GM18873 (cell line): Measurements from ENCODE around the gene DYNC2H1.
"Not testable (repeated sequence)": the region's sequence is repeated elsewhere in the genome, so short reads cannot be mapped to it uniquely, and the experiment has no call there.

ENCODE experiments used
- ATAC-seq: cut with Tn5 transposase; IDR thresholded peaks from one replicate; pipeline ENCODE4 v1.9.1; 2021; ENCODE audit warnings: mild to moderate bottlenecking, moderate library complexity, moderate number of reproducible peaks; ENCODE audit not compliant: unreplicated experiment, low FRiP score

Gene DYNC2H1

GRCh38 chr11:103125462-103125861 lies 16.2 kb downstream of the DYNC2H1 start:
- ATAC-seq, result no peak

DNA sequence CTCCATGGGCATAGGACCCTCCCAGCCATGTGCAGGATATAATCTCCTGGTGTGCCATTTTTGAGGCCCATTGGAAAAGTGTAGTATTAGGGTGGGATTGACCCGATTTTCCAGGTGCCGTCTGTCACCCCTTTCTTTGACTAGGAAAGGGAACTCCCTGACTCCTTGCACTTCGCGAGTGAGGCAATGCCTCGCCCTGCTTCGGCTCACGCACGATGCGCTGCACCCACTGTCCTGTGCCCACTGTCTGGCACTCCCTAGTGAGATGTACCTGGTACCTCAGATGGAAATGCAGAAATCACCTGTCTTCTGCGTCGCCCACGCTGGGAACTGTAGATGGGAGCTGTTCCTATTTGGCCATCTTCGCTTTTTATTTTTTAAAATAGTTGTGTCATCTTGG lies 32.8 kb downstream of the DYNC2H1 start:
- ATAC-seq, result not testable (repeated sequence)

DNA sequence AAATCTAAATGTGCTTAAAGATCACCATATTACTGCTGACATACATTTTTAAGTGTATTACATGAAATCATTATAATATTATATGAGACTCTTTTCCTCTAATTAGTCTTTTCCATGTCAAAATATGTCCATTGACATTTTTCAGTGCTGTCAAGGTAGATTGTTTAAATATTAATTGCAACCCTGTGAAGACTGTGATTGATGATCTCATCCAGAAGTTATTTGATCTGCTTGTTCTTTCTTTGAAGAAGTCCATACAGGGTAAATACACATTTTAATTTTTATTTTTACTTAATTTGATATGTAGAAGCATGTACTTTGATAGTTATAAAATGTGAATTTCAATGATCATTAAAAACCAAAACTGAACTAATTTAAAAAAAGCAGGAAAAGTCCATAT lies 38.4 kb downstream of the DYNC2H1 start:
- ATAC-seq, result no peak

GRCh38 chr11:103157542-103157941 lies 48.3 kb downstream of the DYNC2H1 start:
- no peak for ATAC-seq

DNA sequence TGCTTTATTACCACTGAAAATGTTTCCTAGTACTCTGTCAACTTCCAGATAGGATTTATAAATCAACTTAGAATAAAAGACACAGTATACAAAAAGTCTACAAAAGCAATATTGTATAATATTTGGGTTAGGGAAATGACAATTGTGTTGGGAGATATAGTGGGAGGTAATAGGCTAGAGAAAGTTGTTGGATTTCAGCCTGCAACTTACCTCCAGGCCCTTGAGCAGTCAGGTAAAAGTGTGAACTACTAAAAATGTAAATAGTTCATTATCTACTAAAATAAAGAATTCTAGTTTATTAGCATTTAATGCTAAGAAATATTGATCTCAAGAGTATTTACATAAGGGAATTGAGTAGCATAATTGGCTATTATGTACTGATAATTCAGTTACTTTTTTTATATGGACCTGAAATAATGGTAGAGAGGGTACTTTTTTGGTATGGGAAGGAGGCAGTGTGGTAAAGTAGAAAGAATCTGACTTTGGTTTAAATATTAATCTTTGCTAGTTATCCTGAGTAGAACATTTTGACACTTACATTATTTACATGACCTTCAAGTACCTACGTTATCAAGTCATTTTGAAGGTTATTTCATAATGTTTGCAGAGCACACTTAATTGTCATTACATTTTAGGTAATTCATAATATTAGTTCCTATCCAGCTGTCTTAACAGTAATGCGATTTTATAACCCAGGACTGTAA lies 55.0 kb downstream of the DYNC2H1 start:
- no peak for ATAC-seq

DNA sequence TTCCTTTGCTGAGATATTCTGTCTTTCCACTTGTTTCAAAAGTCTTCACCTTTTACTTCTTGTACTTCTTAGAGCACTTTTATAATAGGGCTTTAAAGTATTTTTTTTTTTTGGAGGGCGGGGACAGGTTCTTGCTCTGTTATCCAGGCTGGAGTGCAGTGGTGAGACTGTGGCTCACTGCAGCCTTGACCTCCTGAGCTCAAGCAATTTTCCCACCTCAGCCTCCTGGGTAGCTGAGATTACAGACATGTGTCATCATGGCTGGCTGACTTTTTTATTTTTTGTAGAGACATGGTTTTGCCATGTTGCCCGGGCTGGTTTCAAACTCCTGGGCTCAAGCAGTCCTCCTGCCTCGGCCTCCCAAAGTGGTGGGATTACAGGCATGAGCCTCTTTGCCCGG lies 57.9 kb downstream of the DYNC2H1 start:
- no peak for ATAC-seq

GRCh38 chr11:103170865-103171264 lies 61.6 kb downstream of the DYNC2H1 start:
- ATAC-seq, result no peak

DNA sequence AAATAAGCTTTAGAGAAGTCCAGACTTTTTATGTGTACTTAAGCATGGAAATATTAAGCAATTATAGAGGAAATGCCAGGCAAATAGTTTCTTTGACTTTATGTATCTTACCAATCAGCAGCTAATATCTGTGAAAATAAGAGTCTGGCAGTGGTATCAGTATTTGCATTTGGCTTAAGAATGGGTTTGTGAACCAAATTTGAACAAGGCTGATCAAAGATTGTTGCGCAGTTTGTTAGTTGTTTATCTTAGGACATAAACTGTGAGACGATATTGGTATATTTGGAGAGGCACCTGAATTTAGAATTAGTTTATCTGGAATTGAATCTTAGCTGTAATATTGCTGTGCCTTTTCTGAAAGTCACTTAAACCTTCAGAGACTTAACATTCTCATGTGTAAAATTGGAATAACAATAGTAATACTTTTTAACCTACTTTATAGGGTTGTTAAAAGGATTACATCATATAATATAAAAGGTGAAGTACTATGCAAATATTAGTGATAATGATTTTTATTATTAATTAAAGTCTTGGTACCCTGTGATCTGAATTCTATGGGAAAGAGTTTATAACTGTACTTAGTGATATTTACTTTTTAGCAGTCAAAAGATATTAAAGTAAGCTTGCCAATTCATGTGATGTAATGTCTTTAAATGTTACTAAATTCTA lies 66.4 kb downstream of the DYNC2H1 start:
- ATAC-seq, result no peak

DNA sequence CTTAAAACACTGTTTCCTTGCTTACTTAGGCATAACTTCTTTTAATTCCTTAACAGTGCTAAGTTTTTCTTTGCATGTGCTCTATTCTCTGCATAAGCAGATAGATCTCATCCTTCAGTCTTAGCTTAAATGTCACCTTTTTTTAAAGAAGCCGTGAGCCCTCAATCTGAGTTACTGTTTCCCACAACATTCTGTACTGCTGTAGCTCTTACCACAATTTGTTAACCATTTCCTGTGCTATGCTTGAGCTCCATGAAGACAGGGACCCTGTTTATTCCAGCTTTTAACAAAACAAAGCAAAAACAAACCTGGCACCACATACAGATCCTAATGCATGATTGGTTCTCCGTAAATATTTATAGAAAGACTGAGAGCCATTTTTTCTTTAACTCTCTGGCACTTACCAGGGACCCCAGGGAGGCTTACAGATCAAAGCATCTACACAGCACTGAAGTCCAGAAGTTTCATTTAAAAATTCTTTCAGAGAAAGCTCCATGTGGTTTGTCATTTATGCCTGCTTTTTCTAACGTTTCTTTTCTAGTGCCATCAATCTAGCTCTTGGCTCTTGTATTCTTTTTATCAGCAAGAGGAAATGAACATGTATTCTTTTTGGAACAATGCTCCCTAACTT lies 74.9 kb downstream of the DYNC2H1 start:
- ATAC-seq, result no peak

DNA sequence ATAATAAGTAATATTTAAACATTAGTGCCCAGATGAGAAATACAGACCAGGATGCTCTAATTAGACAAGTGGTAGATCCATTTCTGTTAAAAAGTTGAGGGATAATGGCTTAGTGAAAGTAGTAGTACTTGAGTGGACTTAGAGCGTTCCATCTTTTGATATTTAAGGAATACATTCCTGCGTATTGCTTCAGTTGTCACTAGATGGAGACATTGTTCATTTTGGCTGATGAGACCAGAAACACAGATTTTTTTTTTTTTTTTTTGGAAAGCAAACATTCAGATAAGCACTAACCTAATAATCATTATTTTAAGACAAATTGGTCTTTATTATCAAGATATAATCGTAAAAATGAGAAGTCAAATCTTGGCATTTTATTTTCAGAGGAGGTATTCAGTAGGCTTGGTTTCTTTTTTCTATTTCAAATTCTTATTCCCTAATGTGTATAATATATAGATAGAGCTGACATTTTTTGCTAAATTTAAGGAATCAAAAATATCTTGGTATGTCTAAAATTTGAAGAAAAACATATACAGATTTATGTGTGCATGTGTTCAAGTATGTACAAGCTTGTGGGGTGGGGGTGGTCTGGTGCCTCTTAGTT lies 92.9 kb downstream of the DYNC2H1 start:
- ATAC-seq, result no peak

GRCh38 chr11:103210543-103210942 lies 101.3 kb downstream of the DYNC2H1 start:
- ATAC-seq, result no peak

DNA sequence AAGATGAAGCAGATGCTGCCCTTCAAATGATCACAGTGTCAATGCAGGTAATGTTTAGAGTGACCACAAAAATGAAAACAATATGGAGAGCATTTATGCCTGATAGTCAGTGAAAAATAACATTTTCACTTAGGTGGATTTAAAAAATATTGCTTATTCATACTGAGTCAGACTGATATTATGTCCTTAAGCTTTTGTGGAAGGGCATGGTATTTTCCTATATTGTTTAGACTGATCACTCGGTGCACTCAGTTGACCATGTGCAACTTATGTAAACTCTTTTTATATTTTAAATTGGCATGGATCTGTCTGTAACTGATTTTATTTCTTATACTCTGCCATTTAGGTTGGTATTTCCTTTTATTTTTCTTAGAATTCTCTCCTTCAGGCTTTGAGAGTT lies 106.6 kb downstream of the DYNC2H1 start:
- no peak for ATAC-seq

GRCh38 chr11:103220133-103220532 lies 110.9 kb downstream of the DYNC2H1 start:
- ATAC-seq, result no peak

GRCh38 chr11:103222806-103223205 lies 113.6 kb downstream of the DYNC2H1 start:
- no peak for ATAC-seq

GRCh38 chr11:103228807-103229206 lies 119.6 kb downstream of the DYNC2H1 start:
- no peak for ATAC-seq

DNA sequence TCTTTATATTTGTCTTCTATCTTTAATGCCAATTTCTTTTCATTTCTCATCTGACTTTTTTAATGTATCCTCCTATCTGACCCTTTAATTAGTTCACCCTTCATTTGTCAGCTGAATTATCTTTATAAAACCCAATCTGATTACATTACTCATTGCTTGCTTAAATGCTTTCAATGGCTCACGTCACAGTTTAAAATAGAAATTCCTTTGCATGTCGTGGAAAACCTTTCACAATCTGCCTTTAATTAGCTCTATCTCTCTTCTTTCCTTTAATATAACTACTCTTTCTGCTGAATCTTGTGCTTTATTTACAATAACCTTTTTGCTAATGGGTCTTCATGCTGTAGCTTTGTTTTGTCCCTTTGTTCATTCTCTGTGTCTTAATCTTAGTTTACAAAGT lies 125.7 kb downstream of the DYNC2H1 start:
- no peak for ATAC-seq

- no peak for ATAC-seq
Observed at GRCh38 chr11:103241574-103241973, 132.3 kb downstream of the DYNC2H1 start.

DNA sequence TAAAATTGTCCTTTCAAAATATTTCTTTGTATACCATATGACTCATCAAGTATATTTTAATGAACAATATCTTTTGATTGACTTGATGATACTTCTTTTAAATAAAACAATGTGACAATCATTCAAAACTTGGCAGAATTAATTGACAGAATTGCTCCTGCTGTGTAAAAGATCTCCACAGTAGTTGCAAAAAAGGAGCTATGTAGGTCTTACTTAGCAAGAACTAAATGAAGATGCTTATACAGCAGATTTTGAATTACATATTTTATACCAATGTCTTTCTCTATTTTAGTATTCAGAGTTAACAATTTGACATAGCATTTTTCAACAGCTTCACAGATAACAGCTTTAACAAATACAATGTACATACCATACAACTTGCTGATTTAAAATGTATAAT lies 144.9 kb downstream of the DYNC2H1 start:
- ATAC-seq, result no peak

GRCh38 chr11:103257360-103257759 lies 148.1 kb downstream of the DYNC2H1 start:
- no peak for ATAC-seq

- no peak for ATAC-seq
Observed at GRCh38 chr11:103266167-103266831, 157.1 kb downstream of the DYNC2H1 start.

GRCh38 chr11:103272876-103273275 lies 163.7 kb downstream of the DYNC2H1 start:
- ATAC-seq, result no peak
